ENCODE results near the gene EPM2A.

GRCh38 chr6:145765449-145765848 is 30.1 kb upstream of the EPM2A start:
- TF ChIP-seq CTCF (conservative IDR thresholded peaks at IDR 0.05; ENCODE audit: low read depth, low read length) (no peak), EZH2 (IDR thresholded peaks at IDR 0.05; ENCODE audit: borderline replicate concordance, low read depth, low read length, poor library complexity, severe bottlenecking) (no peak)
